Colonic mucosa (tissue), 4 donors: ENCODE data around the gene KRT73. TPM values are rescaled to one million over a fixed set of nuclear protein-coding genes. Genes with fewer than 3 reads are reported as not detected.

Experiments used
- DNase-seq: peaks from one replicate; pipeline ENCODE4 v3.0.0-alpha.2; 2020
- H3K27ac ChIP-seq: fragments of 200-600 bp; one replicate; pipeline ENCODE4 v1.8.0; 2021
- H3K27me3 ChIP-seq: fragments of 200-600 bp; one replicate; pipeline ENCODE4 v1.8.0; 2021
- H3K36me3 ChIP-seq: fragments of 200-600 bp; one replicate; pipeline ENCODE4 v1.8.0; 2021
- H3K4me1 ChIP-seq: fragments of 200-600 bp; one replicate; pipeline ENCODE4 v1.8.0; 2021; ENCODE audit warnings: mild to moderate bottlenecking
- H3K4me3 ChIP-seq: fragments of 200-600 bp; one replicate; pipeline ENCODE4 v1.8.0; 2021
- H3K9ac ChIP-seq, 2 donors: one replicate each; pipeline ENCODE4 v1.7.0; 2013; ENCODE audit warnings: control low read depth in 2 of 2, low read depth in 2 of 2, low read length in 2 of 2
- H3K9me3 ChIP-seq: fragments of 200-600 bp; one replicate; pipeline ENCODE4 v1.8.0; 2021
- intact Hi-C: fragments of 100-400 bp; cut with DNase I; formaldehyde crosslinking; loops from one replicate; pipeline ENCODE4 v1.14.1; 2022
- total RNA-seq, 2 donors: library from RNA; stranded (reverse); fragmentation: NEBNext Ultra II Directional in 1 of 2; extraction: Animal tissue kit (Norgen Biotek cat#: 25700) in 1 of 2; gene quantifications; one replicate each; pipeline ENCODE4 v1.2.1, GENCODE V29; 2021
- TF ChIP-seq, protein P1 (sequence below): fragments of 200-600 bp; IDR thresholded peaks from one replicate; pipeline ENCODE4 v1.8.0; 2022; ENCODE audit warnings: antibody characterized with exemption, mild to moderate bottlenecking
- donor health status: healthy.
- donor health status: DM: no; HTN: no; CAD: no.
- donor health status: DM: no; HTN: no; CAD: no.

KRT73 gene
- total RNA-seq, 2 donors from 2014 or later: not detected

GRCh38 chr12:52582971-52583456 is 35.3 kb downstream of the KRT73 start:
- no peak overlapping the region for H3K9ac ChIP-seq
- TF ChIP-seq, protein P1, sequence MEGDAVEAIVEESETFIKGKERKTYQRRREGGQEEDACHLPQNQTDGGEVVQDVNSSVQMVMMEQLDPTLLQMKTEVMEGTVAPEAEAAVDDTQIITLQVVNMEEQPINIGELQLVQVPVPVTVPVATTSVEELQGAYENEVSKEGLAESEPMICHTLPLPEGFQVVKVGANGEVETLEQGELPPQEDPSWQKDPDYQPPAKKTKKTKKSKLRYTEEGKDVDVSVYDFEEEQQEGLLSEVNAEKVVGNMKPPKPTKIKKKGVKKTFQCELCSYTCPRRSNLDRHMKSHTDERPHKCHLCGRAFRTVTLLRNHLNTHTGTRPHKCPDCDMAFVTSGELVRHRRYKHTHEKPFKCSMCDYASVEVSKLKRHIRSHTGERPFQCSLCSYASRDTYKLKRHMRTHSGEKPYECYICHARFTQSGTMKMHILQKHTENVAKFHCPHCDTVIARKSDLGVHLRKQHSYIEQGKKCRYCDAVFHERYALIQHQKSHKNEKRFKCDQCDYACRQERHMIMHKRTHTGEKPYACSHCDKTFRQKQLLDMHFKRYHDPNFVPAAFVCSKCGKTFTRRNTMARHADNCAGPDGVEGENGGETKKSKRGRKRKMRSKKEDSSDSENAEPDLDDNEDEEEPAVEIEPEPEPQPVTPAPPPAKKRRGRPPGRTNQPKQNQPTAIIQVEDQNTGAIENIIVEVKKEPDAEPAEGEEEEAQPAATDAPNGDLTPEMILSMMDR: peak; percentile 60
- DNase-seq: peak; percentile 74
- H3K27ac ChIP-seq: no peak overlapping the region
- no peaks in the 10 kb centered on the region for H3K36me3 ChIP-seq
- no peaks in the 10 kb centered on the region for H3K27me3 ChIP-seq
- H3K9me3 ChIP-seq: no peaks in the 10 kb centered on the region
- H3K4me3 ChIP-seq: no peak overlapping the region
- intact Hi-C loops: loop anchor here (5.0 to 10.0 kb wide), 5 partner anchors 211 to 441 kb away; no protein-coding TSS in a partner anchor
- H3K4me1 ChIP-seq: no peaks in the 10 kb centered on the region

- Histone ChIP-seq H3K9me3 (no peaks in the 10 kb centered on the region), H3K36me3 (no peaks in the 10 kb centered on the region), H3K27ac (no peak overlapping the region), H3K27me3 (no peaks in the 10 kb centered on the region), H3K9ac (no peak overlapping the region), H3K4me1 (no peaks in the 10 kb centered on the region), H3K4me3 (no peak overlapping the region)
- TF ChIP-seq, protein P1: no peak
- DNase-seq: no peak
- intact Hi-C loops: loop anchor here (5.0 to 10.0 kb wide), 5 partner anchors 210 to 440 kb away; no protein-coding TSS in a partner anchor
Observed at GRCh38 chr12:52582486-52582885, 35.9 kb downstream of the KRT73 start.

DNA sequence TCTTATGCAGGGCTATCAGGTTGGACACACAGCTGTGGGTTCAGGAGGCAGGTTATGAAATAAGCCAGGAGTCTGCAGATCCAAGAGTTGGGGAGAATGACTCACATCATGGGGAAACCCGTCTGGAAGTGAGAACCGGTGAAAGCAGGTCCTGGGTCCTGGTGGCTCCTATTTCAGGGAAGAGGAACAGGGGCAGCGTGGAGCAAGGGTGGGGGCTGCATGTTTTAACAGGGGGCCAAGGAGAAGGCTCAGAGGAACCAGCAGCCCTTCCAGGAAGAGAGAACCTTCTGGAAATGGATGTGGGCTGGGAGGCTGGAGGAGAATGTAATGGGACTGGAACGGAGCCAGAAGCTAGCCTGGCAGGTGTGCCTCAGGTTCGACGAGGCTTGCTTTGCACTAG is 36.9 kb downstream of the KRT73 start:
- Histone ChIP-seq H3K36me3 (no peaks in the 10 kb centered on the region), H3K4me3 (no peak overlapping the region), H3K27me3 (no peaks in the 10 kb centered on the region), H3K9ac (no peak overlapping the region), H3K4me1 (no peaks in the 10 kb centered on the region), H3K27ac (no peak overlapping the region), H3K9me3 (no peaks in the 10 kb centered on the region)
- TF ChIP-seq, protein P1: no peak
- intact Hi-C loops: loop anchor here (5.0 to 10.0 kb wide), 5 partner anchors 209 to 439 kb away; no protein-coding TSS in a partner anchor
- no peak for DNase-seq

GRCh38 chr12:52581066-52581465 is 37.3 kb downstream of the KRT73 start:
- TF ChIP-seq, protein P1: no peak
- intact Hi-C loops: loop anchor here (5.0 to 10.0 kb wide), 5 partner anchors 209 to 439 kb away; no protein-coding TSS in a partner anchor
- no peaks in the 10 kb centered on the region for H3K27me3 ChIP-seq
- H3K4me3 ChIP-seq: no peak overlapping the region
- H3K9me3 ChIP-seq: no peaks in the 10 kb centered on the region
- no peak for DNase-seq
- no peak overlapping the region for H3K27ac ChIP-seq
- no peaks in the 10 kb centered on the region for H3K36me3 ChIP-seq
- H3K9ac ChIP-seq: no peak overlapping the region
- no peaks in the 10 kb centered on the region for H3K4me1 ChIP-seq

GRCh38 chr12:52580496-52580895 is 37.9 kb downstream of the KRT73 start:
- no peaks in the 10 kb centered on the region for H3K9me3 ChIP-seq
- H3K27me3 ChIP-seq: no peaks in the 10 kb centered on the region
- no peak overlapping the region for H3K27ac ChIP-seq
- TF ChIP-seq, protein P1: no peak
- no peak overlapping the region for H3K9ac ChIP-seq
- intact Hi-C loops: loop anchor here (5.0 to 10.0 kb wide), 5 partner anchors 208 to 438 kb away; no protein-coding TSS in a partner anchor
- no peak for DNase-seq
- no peaks in the 10 kb centered on the region for H3K36me3 ChIP-seq
- H3K4me3 ChIP-seq: no peak overlapping the region
- no peaks in the 10 kb centered on the region for H3K4me1 ChIP-seq
